Right kidney (tissue), 1 donor: ENCODE measurements around the gene TTYH1.
"Not testable (repeated sequence)": the region's sequence is repeated elsewhere in the genome, so short reads cannot be mapped to it uniquely, and the experiment has no call there.

ENCODE experiments used
- DNase-seq: peaks from one replicate; pipeline ENCODE4 v3.0.0-alpha.2; 2016

The TTYH1 gene

DNA sequence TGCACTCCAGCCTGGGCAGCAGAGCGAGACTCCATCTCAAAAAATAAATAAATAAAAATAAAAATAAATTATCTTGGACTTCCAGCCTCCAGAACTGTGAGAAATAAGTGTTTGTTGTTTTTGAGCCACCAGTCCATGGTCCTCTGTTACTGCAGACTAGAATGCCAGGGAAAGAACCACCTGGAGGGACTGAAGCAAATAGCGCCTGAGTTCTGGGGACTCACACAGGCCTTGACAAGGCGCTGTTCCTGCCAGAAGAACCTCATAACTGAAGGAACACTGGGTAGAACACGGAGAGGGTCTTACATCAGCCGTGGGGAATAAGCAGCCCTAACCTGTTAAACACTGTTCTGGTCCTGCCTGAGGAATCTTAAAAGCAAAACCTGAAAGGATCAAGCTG is 25.4 kb downstream of the TTYH1 start:
- no peak for DNase-seq

DNA sequence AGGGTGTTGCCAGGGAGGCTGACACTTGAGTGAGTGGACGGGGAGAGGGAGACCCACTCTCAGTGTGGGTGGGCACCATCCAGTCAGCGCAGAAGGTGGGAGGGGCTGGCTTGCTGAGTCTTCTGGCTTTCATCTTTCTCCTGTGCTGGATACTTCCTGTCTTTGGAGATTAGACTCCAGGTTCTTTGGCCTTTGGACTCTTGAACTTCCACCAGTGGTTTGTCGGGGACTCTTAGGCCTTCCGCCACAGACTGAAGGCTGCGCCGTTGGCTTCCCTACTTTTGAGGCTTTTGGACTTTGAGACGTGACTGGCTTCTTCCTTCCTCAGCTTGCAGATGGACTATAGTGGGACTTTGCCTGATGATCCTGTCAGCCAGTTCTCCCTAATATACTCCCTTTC is 29.5 kb downstream of the TTYH1 start:
- no peak for DNase-seq

DNA sequence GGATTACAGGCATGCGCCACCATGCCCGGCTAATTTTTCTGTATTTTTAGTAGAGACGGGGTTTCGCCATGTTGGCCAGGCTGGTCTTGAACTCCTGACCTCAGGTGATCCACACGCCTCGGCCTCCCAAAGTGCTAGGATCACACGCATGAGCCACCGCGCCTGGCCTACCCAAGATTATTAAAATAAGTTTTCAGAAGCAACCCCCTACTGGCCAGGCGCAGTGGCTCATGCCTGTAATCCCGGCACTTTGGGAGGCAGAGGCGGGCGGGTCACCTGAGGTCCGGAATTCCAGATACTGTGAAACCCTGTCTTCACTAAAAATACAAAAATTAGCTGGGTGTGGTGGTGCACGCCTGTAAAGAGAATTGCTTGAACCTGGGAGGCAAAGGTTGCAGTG is 31.1 kb downstream of the TTYH1 start:
- DNase-seq, result not testable (repeated sequence)

DNA sequence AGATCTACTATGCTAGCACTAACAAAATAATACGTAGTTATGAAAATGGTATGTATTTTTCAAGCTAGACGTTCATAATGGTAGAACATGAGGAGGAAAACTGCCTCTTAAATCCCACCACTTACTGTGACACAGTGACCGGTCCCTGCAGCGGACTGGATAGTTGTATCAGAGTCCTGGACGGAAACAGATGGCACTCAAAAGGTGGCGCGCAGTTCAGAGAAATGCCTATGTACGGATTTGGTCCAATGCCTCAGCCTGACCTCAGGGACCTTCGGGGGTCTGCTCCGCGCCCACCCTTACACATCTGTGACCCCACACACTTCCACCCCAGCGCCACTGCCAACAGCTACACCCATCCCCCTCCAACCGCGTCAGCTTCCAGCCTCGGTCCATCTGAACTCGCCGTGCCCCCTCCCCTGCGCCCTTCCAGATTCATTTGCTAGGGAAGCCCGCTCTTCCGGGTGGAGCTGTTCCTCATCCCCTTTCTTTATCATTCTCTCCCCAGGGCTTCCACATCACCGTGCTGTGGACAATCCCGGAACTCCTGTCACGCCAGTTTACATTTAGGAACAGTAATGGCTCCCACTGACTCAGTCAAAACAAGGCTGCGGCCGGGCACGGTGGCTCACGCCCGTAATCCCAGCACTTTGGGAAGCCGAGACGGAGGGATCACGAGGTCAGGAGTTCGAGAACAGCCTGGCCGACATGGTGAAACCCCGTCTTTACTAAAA is 32.9 kb downstream of the TTYH1 start:
- DNase-seq, result peak; percentile 82

DNA sequence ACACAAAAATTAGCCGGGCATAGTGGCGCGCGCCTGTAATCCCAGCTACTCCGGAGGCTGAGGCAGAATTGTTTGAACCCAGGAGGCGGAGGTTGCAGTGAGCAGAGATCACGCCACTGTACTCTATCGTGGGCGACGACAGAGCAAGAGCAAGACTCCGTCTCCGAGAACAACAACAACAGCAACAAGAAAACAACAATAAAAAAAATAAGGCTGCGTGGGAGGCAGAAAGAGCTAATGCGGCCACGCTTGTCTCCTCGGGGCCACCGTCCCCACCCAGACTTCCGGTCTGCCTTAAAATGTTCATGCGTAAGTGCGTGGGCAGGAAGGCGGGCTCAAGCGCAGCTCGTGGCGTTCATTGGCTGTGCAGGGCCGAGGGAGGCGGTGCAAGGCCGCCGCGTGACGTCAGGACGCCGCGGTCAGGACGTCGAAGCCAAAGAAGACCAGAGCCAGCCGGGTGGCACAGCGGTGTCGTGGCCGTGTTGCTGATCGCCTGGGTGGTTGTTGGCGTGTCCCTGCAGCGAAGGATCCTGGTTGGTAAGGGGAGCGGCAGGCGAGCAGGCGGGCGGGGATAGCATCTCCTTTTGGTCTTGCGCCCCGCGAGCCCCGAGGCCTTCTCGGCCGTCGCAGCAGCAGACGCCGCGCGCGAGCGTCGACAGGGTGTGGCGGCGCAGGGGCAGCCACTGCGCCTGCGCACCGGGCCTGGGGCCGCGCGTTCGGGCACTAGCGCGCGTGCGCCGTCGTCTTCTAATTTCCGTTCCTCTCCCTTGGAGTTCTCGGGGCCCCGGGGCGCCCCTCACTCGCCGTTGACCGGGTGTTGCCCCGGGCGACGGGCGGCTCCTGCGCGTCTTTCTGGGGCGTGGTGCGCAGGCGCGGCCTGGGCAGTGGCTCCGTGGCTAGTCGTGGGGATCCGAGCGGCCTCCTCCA is 33.8 kb downstream of the TTYH1 start, which contains the start of gene LENG8:
TSS of gene LENG8 (plus strand) at position 426 of the 927 bp plus-strand sequence. CDS start 2,146 bp downstream, outside the sequence.
- peak; percentile 100 for DNase-seq

DNA sequence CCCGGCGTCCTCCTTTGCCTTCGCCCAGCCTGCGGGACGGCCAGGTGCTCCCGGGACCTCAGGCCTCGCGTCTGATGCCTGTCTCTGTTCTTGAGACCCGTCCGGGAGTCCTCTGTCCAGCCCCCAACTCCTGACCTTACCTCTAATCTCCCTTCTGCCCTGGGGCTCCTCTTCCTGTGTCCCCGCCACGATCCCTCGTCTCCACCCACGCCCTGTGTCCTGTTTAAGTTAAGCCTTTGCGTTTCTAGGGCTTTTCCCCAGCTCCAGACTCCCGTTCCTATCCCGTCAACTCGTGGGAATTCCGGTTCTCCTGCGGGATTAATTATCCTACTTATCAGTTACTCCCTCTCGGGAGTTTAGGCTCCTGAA is 34.4 kb downstream of the TTYH1 start:
- DNase-seq, result no peak

DNA sequence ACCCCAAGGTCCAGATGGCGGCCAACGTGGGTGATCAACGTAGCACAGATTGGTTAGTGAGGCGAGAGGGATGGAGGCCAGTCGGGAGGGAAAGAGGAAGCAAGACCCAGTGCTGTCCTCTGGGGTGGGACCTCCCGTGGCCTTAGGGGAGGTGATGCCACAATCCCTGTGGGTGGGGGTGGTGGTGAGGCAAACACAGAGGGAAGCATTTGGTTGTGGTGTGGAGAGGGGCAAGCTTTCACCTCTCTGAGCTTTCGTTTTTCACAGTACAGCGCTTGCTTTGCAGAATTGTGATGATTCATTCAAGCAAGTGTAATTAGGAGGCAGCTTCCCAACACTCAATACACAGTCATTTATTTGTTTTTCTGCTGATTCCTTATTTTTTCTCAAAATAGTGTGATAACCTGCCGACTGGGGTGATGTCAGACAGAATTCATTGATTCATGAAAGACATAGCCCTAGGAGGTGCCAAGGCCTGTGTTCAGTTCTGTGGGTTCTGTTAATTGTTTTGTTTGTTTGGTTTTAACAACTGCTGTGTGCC is 36.1 kb downstream of the TTYH1 start:
- DNase-seq, result no peak

DNA sequence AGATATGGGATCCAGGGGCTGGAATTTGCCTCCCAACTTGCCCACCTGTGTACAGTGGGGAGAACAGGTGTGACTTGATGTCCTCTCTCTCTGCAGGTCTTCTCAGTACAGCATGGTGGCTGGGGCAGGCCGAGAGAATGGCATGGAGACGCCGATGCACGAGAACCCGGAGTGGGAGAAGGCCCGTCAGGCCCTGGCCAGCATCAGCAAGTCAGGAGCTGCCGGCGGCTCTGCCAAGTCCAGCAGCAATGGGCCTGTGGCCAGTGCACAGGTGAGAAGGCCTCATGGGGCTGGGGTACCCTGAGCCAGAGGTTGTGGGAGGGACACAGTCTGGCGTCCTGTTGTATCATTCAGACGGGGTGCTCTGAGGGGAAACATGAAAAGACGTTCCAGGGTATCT is 36.7 kb downstream of the TTYH1 start:
- no peak for DNase-seq

DNA sequence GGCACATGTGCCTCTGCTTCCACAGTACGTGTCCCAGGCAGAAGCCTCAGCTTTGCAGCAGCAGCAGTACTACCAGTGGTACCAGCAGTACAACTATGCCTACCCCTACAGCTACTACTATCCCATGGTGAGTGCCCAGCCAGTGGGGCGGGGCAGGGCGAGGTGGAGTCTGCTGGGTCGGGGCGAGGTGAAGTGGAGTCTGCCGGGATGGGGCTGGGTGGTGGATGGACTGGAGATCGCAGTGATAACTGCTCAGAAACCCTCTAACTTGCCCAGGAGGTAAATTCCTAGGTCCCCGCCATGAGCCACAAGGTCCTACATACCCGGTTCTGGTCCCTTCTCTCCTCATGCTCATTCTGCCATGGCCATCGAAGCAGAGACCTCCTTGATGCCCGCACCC is 37.4 kb downstream of the TTYH1 start:
- DNase-seq, result no peak

DNA sequence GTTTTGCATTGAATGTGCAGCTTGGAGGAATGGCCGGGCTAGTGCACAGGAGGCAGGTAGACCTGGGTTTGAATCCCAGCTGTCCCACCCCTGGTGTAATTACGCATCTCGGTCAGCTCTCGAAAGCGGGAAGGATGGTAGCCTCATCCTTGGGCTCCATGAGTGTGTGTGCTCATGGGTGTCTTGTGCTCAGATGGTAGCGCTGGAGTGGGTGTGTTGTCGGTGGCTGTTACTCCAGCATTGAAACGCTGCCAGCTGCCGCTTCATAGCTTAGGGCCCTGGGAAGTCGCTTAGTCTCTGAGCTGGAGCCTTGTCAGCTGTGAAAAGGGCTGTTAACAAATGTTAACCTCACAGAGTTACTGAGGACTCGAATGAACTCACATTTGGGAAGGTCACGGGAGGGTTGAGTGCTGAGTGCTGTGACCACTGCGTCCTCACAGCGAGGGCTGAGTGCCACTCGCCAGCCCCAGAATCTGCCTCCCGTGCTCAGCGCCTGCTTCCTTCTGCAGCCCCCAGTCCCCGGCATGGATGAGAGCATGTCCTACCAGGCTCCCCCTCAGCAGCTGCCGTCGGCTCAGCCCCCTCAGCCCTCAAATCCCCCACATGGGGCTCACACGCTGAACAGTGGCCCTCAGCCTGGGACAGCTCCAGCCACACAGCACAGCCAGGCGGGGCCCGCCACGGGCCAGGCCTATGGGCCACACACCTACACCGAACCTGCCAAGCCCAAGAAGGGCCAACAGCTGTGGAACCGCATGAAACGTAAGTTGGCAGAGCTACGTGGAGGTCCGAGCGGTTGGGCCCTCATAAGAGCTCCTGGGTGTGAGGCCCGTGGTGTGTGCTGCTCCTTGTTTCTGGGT is 38.9 kb downstream of the TTYH1 start:
- no peak for DNase-seq

DNA sequence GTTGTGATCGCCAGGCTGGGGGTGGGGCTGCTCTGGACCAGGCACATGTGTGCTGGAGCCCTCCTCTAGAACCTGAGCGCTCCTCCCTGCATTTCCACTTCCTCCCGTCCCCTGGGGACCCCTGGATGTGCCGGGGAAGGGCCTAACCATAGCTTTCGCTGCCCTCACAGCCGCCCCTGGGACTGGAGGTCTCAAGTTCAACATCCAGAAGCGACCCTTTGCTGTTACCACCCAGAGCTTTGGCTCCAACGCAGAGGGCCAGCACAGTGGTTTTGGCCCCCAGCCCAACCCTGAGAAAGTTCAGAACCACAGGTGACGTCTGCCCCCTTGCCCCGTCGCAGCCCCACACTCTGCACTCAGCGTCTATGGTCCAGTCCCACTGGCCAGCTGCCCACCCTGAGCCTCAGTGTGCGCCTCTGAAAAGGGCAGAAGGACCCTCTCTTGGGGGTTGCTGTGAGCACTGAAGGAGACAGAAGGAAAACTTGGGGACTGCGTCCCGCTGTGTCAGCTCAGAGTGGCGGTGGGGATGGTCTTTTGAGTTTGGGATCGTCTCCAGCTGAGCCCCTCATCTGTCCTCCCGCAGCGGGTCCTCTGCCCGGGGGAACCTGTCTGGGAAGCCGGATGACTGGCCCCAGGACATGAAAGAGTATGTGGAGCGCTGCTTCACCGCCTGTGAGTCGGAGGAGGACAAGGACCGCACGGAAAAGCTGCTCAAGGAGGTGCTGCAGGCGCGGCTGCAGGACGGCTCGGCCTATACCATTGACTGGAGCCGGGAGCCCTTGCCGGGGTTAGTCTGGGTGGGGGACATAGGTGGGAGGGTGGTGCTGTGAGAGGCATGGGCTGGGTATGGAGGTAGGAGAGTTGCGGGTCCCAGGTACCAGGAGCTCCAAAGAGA is 39.8 kb downstream of the TTYH1 start:
- no peak for DNase-seq

DNA sequence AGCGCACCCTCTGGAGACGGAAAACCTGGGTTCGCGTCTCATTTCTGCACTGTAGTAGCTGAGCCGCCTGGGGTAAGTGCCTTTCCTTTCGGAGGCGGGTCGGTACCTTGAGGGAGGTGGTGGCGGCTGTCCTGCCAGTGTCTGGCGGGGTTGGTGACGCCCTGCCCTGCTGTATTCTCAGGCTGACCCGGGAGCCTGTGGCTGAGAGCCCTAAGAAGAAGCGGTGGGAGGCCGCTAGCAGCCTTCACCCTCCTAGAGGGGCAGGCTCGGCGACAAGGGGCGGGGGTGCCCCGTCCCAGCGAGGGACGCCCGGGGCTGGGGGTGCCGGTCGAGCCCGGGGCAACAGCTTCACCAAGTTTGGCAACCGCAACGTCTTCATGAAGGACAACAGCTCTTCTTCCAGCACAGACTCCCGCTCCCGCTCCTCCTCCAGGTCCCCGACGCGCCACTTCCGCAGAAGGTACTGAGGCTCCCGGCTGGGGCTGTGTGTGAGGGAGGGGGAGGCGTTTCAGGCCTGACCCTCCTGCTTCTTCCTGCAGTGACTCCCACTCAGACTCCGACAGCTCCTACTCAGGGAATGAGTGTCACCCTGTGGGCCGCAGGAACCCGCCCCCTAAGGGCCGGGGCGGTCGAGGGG is 40.6 kb downstream of the TTYH1 start:
- DNase-seq, result no peak

DNA sequence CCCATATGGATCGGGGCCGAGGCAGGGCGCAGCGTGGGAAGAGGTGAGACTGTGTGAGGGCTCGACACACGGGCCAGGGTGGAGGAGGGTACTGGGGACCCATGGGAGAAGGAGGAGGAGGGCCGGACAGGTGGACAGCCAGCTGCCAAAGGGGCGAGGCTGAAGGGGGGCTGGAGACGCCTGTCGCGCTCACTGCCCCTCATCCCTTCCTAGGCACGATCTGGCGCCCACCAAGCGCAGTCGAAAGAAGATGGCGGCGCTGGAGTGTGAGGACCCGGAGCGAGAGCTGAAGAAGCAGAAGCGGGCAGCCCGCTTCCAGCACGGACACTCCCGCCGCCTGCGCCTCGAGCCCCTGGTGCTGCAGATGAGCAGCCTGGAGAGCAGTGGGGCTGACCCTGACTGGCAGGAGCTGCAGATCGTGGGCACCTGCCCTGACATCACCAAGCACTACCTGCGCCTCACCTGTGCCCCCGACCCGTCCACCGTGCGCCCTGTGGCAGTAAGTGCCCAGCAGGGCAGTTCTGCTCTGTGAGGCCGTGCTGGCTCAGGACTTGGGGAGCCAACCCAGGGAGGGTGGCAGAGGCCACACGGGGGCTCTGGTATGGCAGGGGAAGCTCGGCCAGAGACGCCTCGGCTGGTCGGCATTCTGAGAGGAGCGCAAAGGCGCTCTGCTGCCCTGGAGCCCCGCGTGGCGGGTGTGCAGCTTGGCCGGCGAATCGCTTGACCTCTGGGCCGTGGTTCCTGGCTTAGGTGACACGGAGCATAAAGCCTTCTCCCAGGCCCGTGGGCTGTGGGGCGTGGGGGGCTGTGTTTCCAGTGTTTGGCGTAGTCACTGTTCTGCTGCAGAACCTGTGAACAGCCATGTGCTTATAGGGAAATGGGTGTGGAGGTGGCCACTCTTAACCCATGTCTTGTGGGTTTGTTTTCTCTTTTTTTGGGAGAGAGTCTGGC is 41.4 kb downstream of the TTYH1 start:
- DNase-seq, result no peak

DNA sequence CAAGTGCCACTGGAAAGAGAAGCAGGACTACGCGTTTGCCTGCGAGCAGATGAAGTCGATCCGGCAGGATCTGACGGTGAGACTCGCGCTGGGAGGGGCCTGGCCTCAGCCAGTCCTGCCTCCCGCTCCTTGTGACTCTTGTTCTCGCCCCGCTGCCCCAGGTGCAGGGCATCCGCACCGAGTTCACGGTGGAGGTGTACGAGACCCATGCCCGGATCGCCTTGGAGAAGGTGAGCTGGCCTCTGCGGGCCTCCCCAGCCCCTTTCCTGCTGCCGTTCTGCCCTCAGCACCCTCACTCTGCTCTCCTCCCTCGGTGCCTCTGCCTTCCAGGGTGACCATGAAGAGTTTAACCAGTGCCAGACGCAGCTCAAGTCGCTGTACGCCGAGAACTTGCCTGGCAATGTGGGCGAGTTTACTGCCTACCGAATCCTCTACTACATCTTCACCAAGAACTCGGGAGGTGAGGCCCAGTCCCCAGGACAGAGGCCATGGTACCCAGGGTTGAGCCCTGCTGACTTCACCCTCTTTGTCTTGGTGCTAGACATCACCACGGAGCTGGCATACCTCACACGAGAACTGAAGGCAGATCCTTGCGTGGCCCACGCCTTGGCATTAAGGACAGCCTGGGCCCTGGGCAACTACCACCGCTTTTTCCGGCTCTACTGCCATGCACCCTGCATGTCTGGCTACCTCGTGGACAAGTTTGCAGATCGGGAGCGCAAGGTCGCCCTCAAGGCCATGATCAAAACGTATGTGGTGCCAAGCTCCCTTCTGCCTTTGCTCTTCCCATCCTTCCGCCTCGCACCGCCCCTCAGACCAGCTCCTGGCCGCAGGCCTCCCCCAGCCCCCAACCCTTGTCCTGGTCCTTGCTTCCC is 42.7 kb downstream of the TTYH1 start:
- DNase-seq, result no peak

DNA sequence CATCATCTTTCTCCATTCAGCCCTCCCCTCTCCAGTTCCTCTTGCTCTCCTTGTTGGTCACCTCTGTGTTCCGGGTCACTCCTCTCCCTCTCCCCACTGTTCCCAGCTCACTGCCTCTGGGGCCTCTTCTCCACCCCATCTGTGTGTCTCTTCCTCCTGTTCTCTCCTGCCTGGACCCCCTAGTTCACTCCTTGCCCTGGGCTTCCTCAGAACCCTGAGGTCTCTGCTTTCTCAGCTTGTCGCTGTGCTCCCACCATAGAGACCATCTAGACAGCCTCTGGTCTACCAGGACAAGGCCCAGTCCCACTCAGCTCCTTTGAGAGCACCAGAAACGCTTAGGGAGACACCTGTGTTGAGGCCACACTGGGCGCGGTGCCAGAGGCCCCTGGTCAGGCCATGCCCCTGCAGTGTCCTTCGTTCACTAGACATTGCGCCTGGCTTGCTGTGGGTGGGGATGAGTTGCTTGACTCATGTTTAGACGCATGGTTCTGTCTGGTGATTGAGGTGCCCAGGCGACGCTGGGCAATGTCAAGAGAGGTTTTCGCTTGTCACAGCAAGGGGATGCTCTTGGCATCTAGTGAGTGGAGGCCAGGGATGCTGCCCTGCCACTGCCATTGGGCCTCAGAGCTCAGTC is 43.5 kb downstream of the TTYH1 start:
- no peak for DNase-seq

DNA sequence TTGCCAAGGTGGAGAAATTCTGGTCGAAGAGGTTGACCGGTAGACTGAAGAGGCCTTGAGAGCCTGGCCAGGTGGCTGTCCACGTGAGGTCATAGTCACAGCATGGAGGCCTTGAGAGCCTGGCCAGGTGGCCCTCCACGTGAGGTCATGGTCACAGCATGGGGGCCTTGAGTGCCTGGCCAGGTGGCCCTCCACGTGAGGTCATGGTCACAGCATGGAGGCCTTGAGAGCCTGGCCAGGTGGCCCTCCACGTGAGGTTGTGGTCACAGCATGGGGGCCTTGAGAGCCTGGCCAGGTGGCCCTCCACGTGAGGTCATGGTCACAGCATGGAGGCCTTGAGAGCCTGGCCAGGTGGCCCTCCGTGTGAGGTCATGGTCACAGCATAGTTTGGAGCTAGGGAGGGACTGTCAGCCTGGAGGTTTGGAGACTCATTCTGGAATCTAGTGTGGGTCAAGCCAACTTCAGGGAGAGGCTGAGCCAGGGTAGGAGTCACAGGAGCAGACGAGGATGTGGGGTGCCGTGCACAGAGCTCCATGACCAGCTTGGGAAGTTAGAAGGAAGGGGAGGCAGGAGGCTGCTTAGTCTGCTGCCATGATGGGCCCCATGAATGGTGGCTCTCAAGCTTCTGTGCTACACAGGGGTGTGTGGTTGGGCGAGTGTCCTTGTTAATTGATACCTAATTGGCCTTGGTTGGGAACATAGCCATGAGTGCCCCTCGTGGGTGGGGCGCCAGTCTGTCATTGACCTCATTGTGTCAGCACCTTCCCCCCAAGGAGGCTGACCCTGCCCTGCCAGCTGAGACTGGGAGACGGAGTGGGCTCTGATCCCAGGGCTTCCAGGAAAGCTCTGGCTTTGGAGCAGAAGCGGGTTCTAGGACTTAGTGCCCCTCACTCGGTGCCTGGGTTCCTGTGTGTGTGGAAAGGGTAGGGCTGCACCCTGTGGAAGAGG is 44.3 kb downstream of the TTYH1 start:
- DNase-seq, result no peak
